HFFc6 (cell line): ENCODE results near the gene ZNF248. TPM values are rescaled to one million over a fixed set of nuclear protein-coding genes. Genes with fewer than 3 reads are reported as not detected.

Source experiments
- DNase-seq: peaks from one replicate; pipeline ENCODE4 v3.0.0-alpha.2; 2018
- H3K27ac Mint-ChIP-seq: 2 replicates; pipeline ENCODE4 v1.8.0; 2020; ENCODE audit warnings: mild to moderate bottlenecking, mixed read lengths
- H3K27me3 Mint-ChIP-seq: 2 replicates; pipeline ENCODE4 v1.8.0; 2021; ENCODE audit warnings: mild to moderate bottlenecking, moderate library complexity, mixed read lengths; ENCODE audit not compliant: insufficient read depth
- H3K36me3 Mint-ChIP-seq: 2 replicates; pipeline ENCODE4 v1.8.0; 2021; ENCODE audit warnings: low read depth, mixed read lengths
- H3K4me1 Mint-ChIP-seq: 2 replicates; pipeline ENCODE4 v1.8.0; 2020; ENCODE audit warnings: low read depth, mixed read lengths
- H3K4me3 Mint-ChIP-seq: 2 replicates; pipeline ENCODE4 v1.8.0; 2020; ENCODE audit warnings: mild to moderate bottlenecking, moderate library complexity, mixed read lengths
- H3K9me3 Mint-ChIP-seq: 2 replicates; pipeline ENCODE4 v1.8.0; 2020; ENCODE audit warnings: mild to moderate bottlenecking, mixed read lengths
- CTCF ChIP-seq: fragments of 200-600 bp; sonication (generic); IDR thresholded peaks from 2 replicates; pipeline ENCODE4 v1.5.0; 2021; ENCODE audit warnings: antibody characterized with exemption, mild to moderate bottlenecking
- total RNA-seq, 6 experiments: library from RNA; stranded (reverse); fragmentation: NEBNext Ultra II Directional; extraction: Animal tissue kit (Norgen Biotek cat#: 25700); gene quantifications; 2 replicates in 1 of 6; 3 replicates in 5 of 6; pipeline ENCODE4 v1.2.3, GENCODE V29; 2021

The ZNF248 gene
- total RNA-seq, 6 experiments from 2014 or later: 3.9 to 6.3 (median 5.2) TPM

DNA sequence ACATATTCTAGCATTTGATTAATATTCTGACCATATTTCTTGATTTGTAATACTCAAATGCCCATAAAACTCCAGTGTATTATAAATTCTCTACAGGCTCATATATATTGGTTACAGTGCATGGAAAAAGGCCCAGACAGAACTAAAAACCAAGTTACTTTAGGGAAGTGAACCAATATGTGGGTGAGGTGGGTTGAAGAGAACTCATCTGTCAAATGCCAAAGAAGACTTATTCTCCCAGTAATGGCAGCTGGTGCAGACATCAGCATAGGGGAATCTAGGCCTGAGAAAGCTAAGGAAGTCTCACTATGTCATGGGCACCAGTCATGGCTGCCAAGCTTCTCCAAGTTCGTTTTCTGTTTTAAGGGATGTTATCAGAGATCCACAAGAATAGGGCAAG is 30.6 kb downstream of the ZNF248 start:
- no peaks in the 10 kb centered on the region; the same call in 1 of the 2 replicates for H3K27me3 Mint-ChIP-seq
- peaks cover 54% of the 10 kb centered on the region for H3K36me3 Mint-ChIP-seq
- peaks cover 38% of the 10 kb centered on the region for H3K9me3 Mint-ChIP-seq
- H3K4me1 Mint-ChIP-seq: no peaks in the 10 kb centered on the region
- TF ChIP-seq CTCF: no peak
- H3K4me3 Mint-ChIP-seq: no peak overlapping the region
- no peak overlapping the region for H3K27ac Mint-ChIP-seq
- DNase-seq: no peak

DNA sequence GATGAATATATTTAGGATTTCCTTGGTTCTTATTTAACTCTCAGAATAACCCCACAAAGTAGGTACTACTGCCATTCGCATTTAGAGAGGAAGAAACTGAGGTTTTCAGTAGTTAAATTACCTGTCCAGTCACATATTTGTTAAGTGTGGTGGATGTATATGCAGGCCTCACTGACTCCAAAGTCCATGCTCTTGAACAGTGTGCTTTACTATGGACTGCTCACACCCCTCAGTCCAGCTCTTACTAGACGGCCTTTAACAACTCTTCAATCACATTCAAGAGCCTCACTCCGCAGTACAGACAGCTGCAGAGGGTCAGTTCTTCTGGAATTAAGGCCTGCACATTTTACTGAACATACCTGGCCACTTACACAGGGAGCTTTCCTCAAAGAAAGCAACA is 36.2 kb downstream of the ZNF248 start:
- Mint-ChIP-seq H3K4me1 (no peaks in the 10 kb centered on the region), H3K27me3 (peaks cover 4% of the 10 kb centered on the region; the same call in 1 of the 2 replicates), H3K9me3 (peaks cover 38% of the 10 kb centered on the region), H3K36me3 (peaks cover 16% of the 10 kb centered on the region), H3K4me3 (no peak overlapping the region), H3K27ac (no peak overlapping the region)
- DNase-seq: no peak
- TF ChIP-seq CTCF: no peak

DNA sequence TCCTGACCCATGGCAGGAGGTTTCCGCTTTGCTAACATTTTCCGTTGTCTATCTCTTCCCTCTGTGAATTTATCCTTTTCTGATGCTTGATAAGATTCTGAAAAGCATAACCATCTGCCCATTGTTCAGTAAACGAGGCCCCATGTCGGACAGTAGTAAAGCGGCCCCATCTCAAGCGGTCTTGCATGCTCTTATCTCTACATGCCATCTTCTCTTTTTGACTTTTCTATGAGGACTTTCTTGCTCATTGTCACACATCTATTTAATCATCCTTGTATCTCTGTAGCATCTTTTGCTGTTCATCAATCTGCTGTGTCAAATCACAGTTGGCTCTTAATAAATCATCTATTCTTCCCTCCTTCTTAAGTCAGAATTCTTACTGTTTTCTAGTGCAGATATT is 37.6 kb downstream of the ZNF248 start:
- no peak for DNase-seq
- TF ChIP-seq CTCF: no peak
- Mint-ChIP-seq H3K4me1 (no peaks in the 10 kb centered on the region), H3K9me3 (peaks cover 48% of the 10 kb centered on the region), H3K27me3 (peaks cover 4% of the 10 kb centered on the region; the same call in 1 of the 2 replicates), H3K4me3 (no peak overlapping the region), H3K27ac (no peak overlapping the region), H3K36me3 (peaks cover 16% of the 10 kb centered on the region)

DNA sequence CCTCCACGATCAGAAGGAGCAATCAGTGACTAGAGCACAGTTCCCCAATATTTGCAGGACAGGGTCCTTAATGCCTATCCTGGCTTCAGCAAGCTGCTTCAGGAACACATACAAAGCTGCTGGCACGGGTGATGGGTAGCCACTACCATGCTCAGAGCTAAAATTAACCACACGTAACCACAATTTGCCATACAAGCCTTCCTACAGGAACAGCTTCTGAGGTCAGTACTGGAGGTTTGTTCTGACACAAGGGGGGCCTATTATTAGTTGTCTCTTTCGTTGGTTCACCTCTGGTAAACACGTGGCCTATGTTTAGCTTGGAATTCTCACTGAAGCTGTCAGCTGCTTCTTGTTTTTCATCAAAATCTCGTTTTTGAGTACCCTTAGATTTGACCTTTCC is 41.1 kb downstream of the ZNF248 start:
- Mint-ChIP-seq H3K4me3 (no peak overlapping the region), H3K27ac (no peak overlapping the region), H3K36me3 (peaks cover 16% of the 10 kb centered on the region), H3K9me3 (peaks cover 64% of the 10 kb centered on the region), H3K4me1 (no peaks in the 10 kb centered on the region), H3K27me3 (peaks cover 5% of the 10 kb centered on the region; the same call in 1 of the 2 replicates)
- no peak for DNase-seq
- TF ChIP-seq CTCF: no peak

- Mint-ChIP-seq H3K27me3 (peaks cover 2% of the 10 kb centered on the region; the same call in 1 of the 2 replicates), H3K4me3 (no peak overlapping the region), H3K36me3 (peaks cover 5% of the 10 kb centered on the region; the same call in 1 of the 2 replicates), H3K27ac (no peak overlapping the region), H3K4me1 (no peaks in the 10 kb centered on the region), H3K9me3 (peaks cover 39% of the 10 kb centered on the region)
- no peak for DNase-seq
- TF ChIP-seq CTCF: no peak
Measured at GRCh38 chr10:37813763-37814162, 43.6 kb downstream of the ZNF248 start.

DNA sequence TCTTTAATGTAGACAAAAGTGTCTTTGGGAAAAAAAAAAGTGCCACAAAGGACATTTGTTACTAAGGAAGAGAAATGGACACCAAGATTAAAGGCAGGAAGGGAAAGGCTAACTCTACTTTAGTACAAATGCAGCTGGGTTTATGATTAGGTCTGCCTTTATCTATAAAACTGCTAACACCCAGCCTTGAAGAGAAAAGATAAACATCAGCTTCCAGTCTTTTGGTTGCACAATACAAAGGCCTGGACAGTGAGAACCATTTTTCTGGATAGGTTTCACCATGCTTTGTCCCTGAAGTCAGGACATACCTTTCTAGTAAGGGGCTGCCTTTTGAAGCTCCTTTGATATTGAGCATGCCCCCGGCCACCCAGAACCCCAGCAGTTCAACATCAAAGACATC is 45.1 kb downstream of the ZNF248 start:
- no peak overlapping the region for H3K27ac Mint-ChIP-seq
- no peak for TF ChIP-seq CTCF
- H3K4me3 Mint-ChIP-seq: no peak overlapping the region

More for the DNA sequence above, 45.1 kb downstream of the ZNF248 start:
- peaks cover 2% of the 10 kb centered on the region; the same call in 1 of the 2 replicates for H3K27me3 Mint-ChIP-seq
- H3K4me1 Mint-ChIP-seq: no peaks in the 10 kb centered on the region
- peaks cover 39% of the 10 kb centered on the region for H3K9me3 Mint-ChIP-seq
- no peak for DNase-seq
- peaks cover 5% of the 10 kb centered on the region; the same call in 1 of the 2 replicates for H3K36me3 Mint-ChIP-seq
